Anterior cingulate cortex (tissue), 58 donors: ENCODE measurements around the gene MAN1C1.

Experiments
- DNase-seq, 58 donors: peaks; one replicate each; lab custom pipeline; 2025; lab: John Stamatoyannopoulos, UW

The MAN1C1 gene

GRCh38 chr1:25770541-25771220, 154.1 kb downstream of the MAN1C1 start:
- DNase-seq, result no peak

- DNase-seq, result no peak
These were observed 154.9 kb downstream of the MAN1C1 start for GRCh38 chr1:25771221-25772114.

GRCh38 chr1:25772164-25772563, 155.6 kb downstream of the MAN1C1 start:
- DNase-seq, result no peak

DNA sequence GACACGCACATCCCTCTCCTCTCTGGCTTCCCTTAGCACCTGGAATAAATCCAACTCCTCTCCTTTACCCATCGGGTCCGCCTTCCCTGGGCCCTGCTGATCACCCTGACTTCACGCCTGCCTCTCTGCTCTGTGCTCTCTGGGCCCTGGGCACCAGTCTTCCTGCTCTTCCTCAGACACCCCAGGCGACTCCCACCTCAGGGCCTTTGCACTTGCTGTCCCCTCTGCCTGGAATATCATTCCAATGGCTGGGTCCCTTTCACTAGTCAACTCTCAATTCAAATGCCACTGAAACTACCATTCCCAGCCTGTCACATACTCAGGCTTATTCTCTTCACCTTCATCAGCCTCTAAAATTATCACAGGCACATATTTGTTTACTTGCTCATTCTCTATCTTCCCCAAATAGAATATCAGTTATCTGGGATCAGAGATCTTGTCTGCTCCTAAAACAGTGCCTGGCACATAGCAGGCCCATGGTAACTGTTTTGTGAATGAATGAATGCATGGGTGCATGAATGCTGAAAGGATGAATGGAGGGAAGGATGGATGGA, 156.2 kb downstream of the MAN1C1 start:
- DNase-seq, result no peak

GRCh38 chr1:25773441-25774125, 157.0 kb downstream of the MAN1C1 start:
- DNase-seq, result peak in 6 of 58 donors; percentile 12 to 42 (median 21)

DNA sequence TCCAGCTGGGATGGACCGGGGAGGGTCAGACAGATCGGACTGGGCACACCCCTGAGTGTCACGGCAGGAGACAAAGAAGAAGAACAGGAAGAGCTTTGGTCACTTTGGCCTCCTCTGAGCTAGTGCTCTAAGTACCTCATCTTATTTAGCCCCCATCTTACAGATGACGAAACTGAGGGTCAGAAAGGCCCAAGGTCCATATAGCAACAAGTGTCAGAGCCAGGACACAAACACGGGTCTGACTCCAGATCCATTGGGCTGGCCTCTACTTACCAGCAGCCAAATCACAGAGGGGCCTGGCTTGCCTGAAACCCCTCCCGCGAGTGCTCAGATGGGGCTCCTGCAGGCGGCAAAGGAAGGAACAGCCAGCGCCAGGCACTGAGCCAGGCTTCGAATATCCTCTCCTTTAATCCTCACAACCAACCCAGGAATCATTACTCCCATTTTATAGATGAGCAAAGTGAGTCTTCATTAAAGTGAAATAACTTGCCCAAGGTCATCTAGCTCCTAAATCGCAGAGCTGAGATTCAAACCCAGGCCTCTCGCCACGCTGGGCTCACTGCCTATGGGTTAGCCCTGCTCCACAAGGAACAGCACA, 157.7 kb downstream of the MAN1C1 start:
- DNase-seq, result no peak

DNA sequence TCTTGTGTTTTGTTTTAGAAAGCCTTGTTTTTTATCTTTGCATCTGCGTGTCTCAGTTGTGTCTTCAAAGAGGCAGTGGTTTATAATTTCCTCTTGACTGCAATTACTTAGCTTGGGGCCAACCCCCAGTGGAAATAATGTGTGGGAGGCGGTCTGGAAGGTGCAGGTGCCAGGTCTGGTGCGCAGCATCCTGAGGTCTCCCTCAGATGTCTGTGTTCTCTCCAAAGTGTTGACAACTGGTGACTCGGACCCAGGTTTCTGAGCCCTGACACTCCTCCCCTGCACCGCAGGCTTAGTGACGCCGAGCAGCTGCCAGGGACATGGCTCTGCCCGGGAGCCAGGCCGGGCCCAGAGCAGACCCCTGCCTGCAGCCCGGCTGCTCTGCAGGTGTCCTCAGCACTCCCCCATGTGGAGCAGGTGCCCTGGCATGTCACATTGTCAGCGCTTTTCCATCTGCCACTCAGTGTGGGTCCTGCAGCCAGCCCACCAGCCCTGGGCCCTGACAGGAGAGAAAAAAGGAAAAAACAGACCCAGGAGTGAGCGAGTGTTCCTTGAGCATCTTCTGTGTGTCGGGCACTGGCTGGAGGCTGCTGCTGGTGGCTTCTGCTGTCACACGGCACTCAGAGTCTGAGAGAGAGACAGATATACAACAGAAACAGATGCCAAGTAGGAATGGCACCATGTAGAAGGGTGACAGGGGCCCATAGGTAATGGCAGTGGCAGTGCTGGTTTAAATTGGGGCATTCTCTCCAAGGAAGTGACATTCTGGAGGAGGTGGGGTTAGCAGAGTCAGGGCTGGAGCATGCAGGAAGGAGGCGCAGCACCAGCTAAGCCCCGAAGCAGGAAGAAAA, 158.6 kb downstream of the MAN1C1 start:
- DNase-seq, result no peak

DNA sequence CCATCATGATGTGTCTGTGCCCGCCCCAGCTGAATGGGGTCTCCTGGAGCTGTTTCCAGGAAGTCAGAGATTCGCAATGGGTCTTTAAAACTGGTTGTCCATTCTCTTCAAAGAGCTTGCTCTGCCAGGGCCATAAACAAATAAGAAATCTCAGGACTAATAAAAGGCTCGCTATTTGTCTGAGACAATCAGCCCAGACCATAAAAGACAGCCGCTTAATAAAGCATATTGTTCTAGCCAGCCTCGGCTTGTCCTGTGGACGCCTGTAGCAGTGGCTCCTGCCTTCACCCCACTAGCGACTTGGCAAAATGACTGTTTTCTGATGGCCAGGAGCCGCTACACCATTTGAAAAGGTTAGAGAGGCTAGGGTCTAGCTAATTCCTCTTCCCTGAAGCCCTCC, 162.8 kb downstream of the MAN1C1 start:
- no peak for DNase-seq

- DNase-seq, result no peak
These were observed 163.3 kb downstream of the MAN1C1 start for GRCh38 chr1:25779894-25780293.

- DNase-seq, result no peak
These were observed 163.9 kb downstream of the MAN1C1 start for GRCh38 chr1:25780318-25781129.

- no peak for DNase-seq
These were observed 164.5 kb downstream of the MAN1C1 start for GRCh38 chr1:25781130-25781433.

- no peak for DNase-seq
These were observed 166.1 kb downstream of the MAN1C1 start for GRCh38 chr1:25782608-25783201.

DNA sequence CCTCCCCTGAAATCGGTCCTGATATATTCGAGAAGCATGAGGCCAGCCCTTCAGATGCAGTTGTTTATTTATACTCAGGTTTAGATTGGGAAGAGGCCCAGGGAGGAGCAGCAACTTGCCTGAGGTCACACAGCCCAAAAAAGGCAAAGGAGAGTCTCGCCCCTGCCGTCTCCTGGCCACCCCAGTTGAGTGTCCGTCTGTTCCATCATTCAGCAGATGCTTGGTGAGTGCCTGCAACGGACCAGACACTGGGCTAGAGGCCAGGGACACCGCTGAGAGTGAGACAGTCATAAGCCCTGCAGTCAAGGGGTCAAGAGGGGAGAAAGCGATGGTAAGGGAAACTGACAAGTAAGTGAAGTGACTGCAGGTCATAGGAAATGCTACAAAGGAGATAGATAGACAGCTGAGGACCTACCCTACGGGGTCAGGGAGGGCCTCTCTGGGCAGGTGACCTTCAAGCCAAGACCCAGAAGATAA, 168.0 kb downstream of the MAN1C1 start:
- no peak for DNase-seq

DNA sequence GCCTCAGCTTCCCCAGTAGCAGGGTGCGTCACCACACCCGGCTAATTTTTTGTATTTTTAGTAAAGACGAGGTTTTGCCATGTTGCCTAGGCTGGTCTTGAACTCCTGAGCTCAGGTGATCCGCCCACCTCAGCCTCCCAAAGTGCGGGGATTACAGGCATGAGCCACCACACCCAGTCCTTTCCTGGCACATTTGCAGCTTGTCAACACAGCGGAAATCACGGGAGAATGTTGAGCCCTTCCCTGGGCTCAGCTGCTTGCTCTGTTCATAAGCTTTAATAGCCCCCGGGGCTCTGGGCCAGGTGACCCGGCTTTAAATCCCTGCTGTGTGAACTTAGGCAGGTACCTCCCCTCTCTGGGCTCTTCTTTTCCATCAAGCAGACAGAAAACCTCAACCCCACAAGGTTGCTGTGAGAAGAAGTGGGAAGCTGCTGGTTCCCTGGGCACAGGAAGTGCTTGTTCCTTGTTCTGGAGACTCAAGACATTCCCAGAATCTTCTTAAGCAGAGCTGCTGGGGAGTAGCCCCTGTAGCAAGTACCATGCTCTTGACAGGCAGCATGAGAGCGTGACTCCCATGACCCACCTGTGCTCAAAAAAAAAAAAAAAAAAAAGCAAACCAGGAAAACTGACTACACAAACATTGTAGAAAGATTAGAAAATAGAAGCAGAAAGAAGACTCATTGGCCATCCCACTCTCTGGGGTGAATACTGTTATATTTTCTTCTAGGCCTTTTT, 168.9 kb downstream of the MAN1C1 start:
- no peak for DNase-seq

- DNase-seq, result peak in 2 of 58 donors; percentile 19 to 44
These were observed 170.5 kb downstream of the MAN1C1 start for GRCh38 chr1:25786887-25787759.

- DNase-seq, result no peak
These were observed 171.2 kb downstream of the MAN1C1 start for GRCh38 chr1:25787760-25788166.

- no peak for DNase-seq
These were observed 173.9 kb downstream of the MAN1C1 start for GRCh38 chr1:25790472-25790871.
